CD4-positive, alpha-beta T cell (primary cell): ENCODE data around the gene TOM1L2. TPM values are rescaled to one million over a fixed set of nuclear protein-coding genes. Genes with fewer than 3 reads are reported as not detected.

Experiments
- ATAC-seq: fragments of 200-7000 bp; cut with Tn5 transposase; one replicate; pipeline ENCODE4 v1.10.0; 2022; ENCODE audit warnings: mild to moderate bottlenecking; ENCODE audit not compliant: poor library complexity
- CTCF ChIA-PET: fragments of 350-600 bp; sonication (Branson Sonifier 250); formaldehyde crosslinking; loops from one replicate; lab custom pipeline; 2021; ENCODE audit warnings: antibody characterized with exemption, inconsistent platforms; lab: Charles Lee
- POLR2A ChIA-PET: fragments of 350-600 bp; sonication (Branson Sonifier 250); formaldehyde crosslinking; loops from one replicate; lab custom pipeline; 2021; ENCODE audit warnings: antibody characterized with exemption, inconsistent platforms; lab: Charles Lee
- DNase-seq, 14 experiments: peaks; one replicate each; pipeline ENCODE4 v3.0.0-alpha.2; 2013 to 2020; ENCODE audit warnings: mixed read lengths in 2 of 14
- H3K27ac ChIP-seq, 2 donors: one replicate each; pipeline versions ENCODE4 v1.5.1 to v1.7.0; 2013; ENCODE audit warnings: low read length in 2 of 2, low read depth in 1 of 2, mild to moderate bottlenecking in 1 of 2
- H3K27me3 ChIP-seq, 2 experiments: 1 replicate in 1 of 2; 2 replicates in 1 of 2; pipeline versions ENCODE4 v1.6.1 to v1.7.0; 2013; ENCODE audit warnings: low read length in 2 of 2, control low read depth in 1 of 2, mild to moderate bottlenecking in 1 of 2, moderate library complexity in 1 of 2; ENCODE audit not compliant: insufficient read depth in 2 of 2, control insufficient read depth in 1 of 2
- H3K36me3 ChIP-seq: one replicate; pipeline ENCODE4 v1.6.1; 2013; ENCODE audit warnings: low read length, control low read depth; ENCODE audit not compliant: insufficient read depth
- H3K4me1 ChIP-seq: one replicate; pipeline ENCODE4 v1.6.1; 2013; ENCODE audit warnings: low read length, control low read depth; ENCODE audit not compliant: insufficient read depth
- H3K4me3 ChIP-seq: one replicate; pipeline ENCODE4 v1.5.1; 2013; ENCODE audit warnings: mild to moderate bottlenecking, low read length, moderate library complexity
- H3K9me3 ChIP-seq, 2 experiments: 1 replicate in 1 of 2; 2 replicates in 1 of 2; pipeline versions ENCODE4 v1.6.1 to v1.7.0; 2013; ENCODE audit warnings: low read length in 2 of 2, mild to moderate bottlenecking in 2 of 2, control low read depth in 1 of 2, moderate library complexity in 1 of 2; ENCODE audit not compliant: control insufficient read depth in 1 of 2, insufficient read depth in 1 of 2
- H3K27ac Mint-ChIP-seq: one replicate; pipeline ENCODE4 v1.8.0; 2020; ENCODE audit warnings: mixed read lengths
- H3K27me3 Mint-ChIP-seq: one replicate; pipeline ENCODE4 v1.8.0; 2021; ENCODE audit warnings: mixed read lengths
- H3K36me3 Mint-ChIP-seq: one replicate; pipeline ENCODE4 v1.8.0; 2021; ENCODE audit warnings: low read depth, mixed read lengths
- H3K4me1 Mint-ChIP-seq: one replicate; pipeline ENCODE4 v1.8.0; 2021; ENCODE audit warnings: low read depth, mixed read lengths
- H3K4me3 Mint-ChIP-seq: one replicate; pipeline ENCODE4 v1.8.0; 2020; ENCODE audit warnings: mild to moderate bottlenecking, mixed read lengths
- H3K9me3 Mint-ChIP-seq: one replicate; pipeline ENCODE4 v1.8.0; 2020; ENCODE audit warnings: mixed read lengths
- intact Hi-C, 2 experiments: fragments of 100-400 bp; cut with DNase I in 1 of 2; cut with micrococcal nuclease in 1 of 2; formaldehyde crosslinking; loops; one replicate each; pipeline versions ENCODE4 v1.15.1 to v1.9.0; 2023 to 2025; cut with DNase I, micrococcal nuclease
- total RNA-seq, 174 experiments: library from RNA in 2 of 174; stranded (reverse) in 2 of 174; gene quantifications; one replicate each; pipeline ENCODE4 v1.2.3 and lab custom pipeline; 2021 to 2026
- TF ChIP-seq, protein P1 (sequence below): fragments of 200-600 bp; IDR thresholded peaks from one replicate; pipeline ENCODE4 v1.8.0; 2022; ENCODE audit warnings: antibody characterized with exemption, mild to moderate bottlenecking

TOM1L2 gene
- total RNA-seq, 2 experiments from 2014 or later: 28.5 to 30.5 TPM

GRCh38 chr17:18004345-18004744 lies 32.1 kb upstream of the TOM1L2 start:
- no peak for ATAC-seq
- DNase-seq: no peak
- Histone ChIP-seq H3K4me1 (no peaks in the 10 kb centered on the region), H3K36me3 (peaks cover 6% of the 10 kb centered on the region), H3K27ac (no peak overlapping the region), H3K9me3 (no peaks in the 10 kb centered on the region), H3K4me3 (no peak overlapping the region), H3K27me3 (no peaks in the 10 kb centered on the region)
- no peaks in the 10 kb centered on the region for H3K27me3 Mint-ChIP-seq
- CTCF ChIA-PET: no interaction called here
- intact Hi-C loops: no loop called here
- no peak overlapping the region for H3K27ac Mint-ChIP-seq
- no peak overlapping the region for H3K4me3 Mint-ChIP-seq
- TF ChIP-seq, protein P1, sequence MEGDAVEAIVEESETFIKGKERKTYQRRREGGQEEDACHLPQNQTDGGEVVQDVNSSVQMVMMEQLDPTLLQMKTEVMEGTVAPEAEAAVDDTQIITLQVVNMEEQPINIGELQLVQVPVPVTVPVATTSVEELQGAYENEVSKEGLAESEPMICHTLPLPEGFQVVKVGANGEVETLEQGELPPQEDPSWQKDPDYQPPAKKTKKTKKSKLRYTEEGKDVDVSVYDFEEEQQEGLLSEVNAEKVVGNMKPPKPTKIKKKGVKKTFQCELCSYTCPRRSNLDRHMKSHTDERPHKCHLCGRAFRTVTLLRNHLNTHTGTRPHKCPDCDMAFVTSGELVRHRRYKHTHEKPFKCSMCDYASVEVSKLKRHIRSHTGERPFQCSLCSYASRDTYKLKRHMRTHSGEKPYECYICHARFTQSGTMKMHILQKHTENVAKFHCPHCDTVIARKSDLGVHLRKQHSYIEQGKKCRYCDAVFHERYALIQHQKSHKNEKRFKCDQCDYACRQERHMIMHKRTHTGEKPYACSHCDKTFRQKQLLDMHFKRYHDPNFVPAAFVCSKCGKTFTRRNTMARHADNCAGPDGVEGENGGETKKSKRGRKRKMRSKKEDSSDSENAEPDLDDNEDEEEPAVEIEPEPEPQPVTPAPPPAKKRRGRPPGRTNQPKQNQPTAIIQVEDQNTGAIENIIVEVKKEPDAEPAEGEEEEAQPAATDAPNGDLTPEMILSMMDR: no peak
- peaks cover 12% of the 10 kb centered on the region for H3K36me3 Mint-ChIP-seq
- H3K4me1 Mint-ChIP-seq: no peaks in the 10 kb centered on the region
- no peaks in the 10 kb centered on the region for H3K9me3 Mint-ChIP-seq
- POLR2A ChIA-PET: no interaction called here

- Mint-ChIP-seq H3K36me3 (peaks cover 6% of the 10 kb centered on the region), H3K9me3 (no peaks in the 10 kb centered on the region)
- CTCF ChIA-PET: no interaction called here
These were observed 30.0 kb upstream of the TOM1L2 start for GRCh38 chr17:18002171-18002570.

DNA sequence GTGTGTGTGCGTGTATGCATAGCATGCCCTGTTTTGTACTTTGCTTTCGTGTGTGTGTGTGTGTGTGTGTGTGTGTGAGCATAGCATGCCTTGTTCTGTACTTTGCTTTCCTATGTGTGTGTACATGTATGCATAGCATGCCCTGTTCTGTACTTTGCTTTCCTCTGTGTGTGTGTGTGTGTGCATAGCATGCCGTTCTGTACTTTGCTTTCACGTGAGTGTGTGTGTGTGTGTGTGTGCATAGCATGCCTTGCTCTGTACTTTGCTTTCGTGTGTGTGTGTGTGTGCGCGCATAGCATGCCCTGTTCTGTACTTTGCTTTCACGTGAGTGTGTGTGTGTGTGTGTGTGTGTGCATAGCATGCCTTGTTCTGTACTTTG lies 27.8 kb upstream of the TOM1L2 start:
- H3K4me3 ChIP-seq: no peak overlapping the region
- TF ChIP-seq, protein P1: no peak
- no peaks in the 10 kb centered on the region for H3K4me1 Mint-ChIP-seq
- ChIA-PET POLR2A (interaction anchor here (0.7 kb wide), 1 partner anchor 96 kb away, joined by 4 read pairs; no protein-coding TSS in a partner anchor), CTCF (no interaction called here)
- no peaks in the 10 kb centered on the region for H3K27me3 ChIP-seq
- H3K4me1 ChIP-seq: no peaks in the 10 kb centered on the region
- H3K4me3 Mint-ChIP-seq: no peak overlapping the region
- H3K27me3 Mint-ChIP-seq: no peaks in the 10 kb centered on the region
- H3K27ac Mint-ChIP-seq: no peak overlapping the region
- no peak for DNase-seq
- no peak overlapping the region for H3K27ac ChIP-seq
- intact Hi-C loops: no loop called here
- no peaks in the 10 kb centered on the region for H3K36me3 ChIP-seq
- ATAC-seq: no peak
- H3K9me3 ChIP-seq: no peaks in the 10 kb centered on the region
- H3K9me3 Mint-ChIP-seq: no peaks in the 10 kb centered on the region
- H3K36me3 Mint-ChIP-seq: no peaks in the 10 kb centered on the region

More at GRCh38 chr17:18002171-18002570, 30.0 kb upstream of the TOM1L2 start:
- Mint-ChIP-seq H3K4me3 (no peak overlapping the region), H3K4me1 (no peaks in the 10 kb centered on the region), H3K27me3 (no peaks in the 10 kb centered on the region), H3K27ac (no peak overlapping the region)
- ATAC-seq: no peak
- H3K4me3 ChIP-seq: no peak overlapping the region
- H3K4me1 ChIP-seq: no peaks in the 10 kb centered on the region
- POLR2A ChIA-PET: no interaction called here
- TF ChIP-seq, protein P1: no peak
- H3K27me3 ChIP-seq: no peaks in the 10 kb centered on the region
- no peaks in the 10 kb centered on the region for H3K9me3 ChIP-seq
- DNase-seq: no peak
- H3K27ac ChIP-seq: no peak overlapping the region
- intact Hi-C loops: no loop called here
- peaks cover 3% of the 10 kb centered on the region for H3K36me3 ChIP-seq
